HCT116 (cell line): ENCODE results near the gene EFCAB12.

ENCODE experiments used
- CBX3 ChIP-seq: IDR thresholded peaks from 2 replicates; pipeline ENCODE4 v1.6.1; 2012; ENCODE audit warnings: low read depth
- CEBPB ChIP-seq: IDR thresholded peaks from 2 replicates; pipeline ENCODE4 v1.6.1; 2012; ENCODE audit warnings: low read depth
- EZH2phosphoT487 ChIP-seq: fragments of 200-600 bp; IDR thresholded peaks from 2 replicates; pipeline ENCODE4 v1.6.1; 2018; ENCODE audit warnings: antibody characterized with exemption, borderline replicate concordance
- POLR2A ChIP-seq: IDR thresholded peaks from 2 replicates; pipeline ENCODE4 v1.7.0; 2011; ENCODE audit warnings: borderline replicate concordance; ENCODE audit not compliant: insufficient read depth, insufficient read length; ENCODE audit errors: extremely low read depth
- POLR2AphosphoS5 ChIP-seq: IDR thresholded peaks from 2 replicates; pipeline ENCODE4 v1.6.1; 2011; ENCODE audit warnings: mild to moderate bottlenecking, low read depth, low read length, moderate library complexity
- TF ChIP-seq, protein P1 (sequence below), 3 experiments: fragments of 200-600 bp in 1 of 3; sonication (generic) in 1 of 3; IDR thresholded peaks in 2 of 3; conservative IDR thresholded peaks in 1 of 3; 2 replicates each; pipeline ENCODE4 v1.5.1; 2012 to 2017; ENCODE audit warnings: low read depth in 2 of 3, low read length in 2 of 3, antibody characterized with exemption in 1 of 3, borderline replicate concordance in 1 of 3, control low read depth in 1 of 3, mild to moderate bottlenecking in 1 of 3, mixed read lengths in 1 of 3, mixed run types in 1 of 3, moderate library complexity in 1 of 3; ENCODE audit not compliant: insufficient read depth in 1 of 3

DNA sequence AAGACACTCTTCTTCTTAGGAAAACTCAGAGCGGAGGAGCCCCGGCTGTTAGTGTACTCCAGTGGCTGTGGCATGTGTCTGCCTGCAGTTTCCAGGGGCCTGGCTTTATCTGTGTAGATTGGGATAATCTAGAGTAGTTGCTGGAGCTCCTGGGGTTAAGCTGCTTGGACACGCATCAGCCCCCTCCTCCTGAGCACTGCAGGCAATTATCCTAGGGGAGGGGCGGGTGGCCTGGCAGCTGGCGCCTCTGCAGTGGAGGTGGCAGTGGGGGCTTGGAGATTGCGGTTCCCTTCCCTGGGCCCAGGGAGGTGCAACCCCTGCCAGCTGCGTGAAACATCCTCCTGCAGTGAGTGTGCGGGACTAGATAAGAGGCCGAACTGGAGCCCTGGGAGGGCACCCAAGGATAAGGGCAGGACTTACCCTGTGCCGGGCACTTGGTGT is 68.2 kb downstream of the EFCAB12 start:
- TF ChIP-seq, protein P1, sequence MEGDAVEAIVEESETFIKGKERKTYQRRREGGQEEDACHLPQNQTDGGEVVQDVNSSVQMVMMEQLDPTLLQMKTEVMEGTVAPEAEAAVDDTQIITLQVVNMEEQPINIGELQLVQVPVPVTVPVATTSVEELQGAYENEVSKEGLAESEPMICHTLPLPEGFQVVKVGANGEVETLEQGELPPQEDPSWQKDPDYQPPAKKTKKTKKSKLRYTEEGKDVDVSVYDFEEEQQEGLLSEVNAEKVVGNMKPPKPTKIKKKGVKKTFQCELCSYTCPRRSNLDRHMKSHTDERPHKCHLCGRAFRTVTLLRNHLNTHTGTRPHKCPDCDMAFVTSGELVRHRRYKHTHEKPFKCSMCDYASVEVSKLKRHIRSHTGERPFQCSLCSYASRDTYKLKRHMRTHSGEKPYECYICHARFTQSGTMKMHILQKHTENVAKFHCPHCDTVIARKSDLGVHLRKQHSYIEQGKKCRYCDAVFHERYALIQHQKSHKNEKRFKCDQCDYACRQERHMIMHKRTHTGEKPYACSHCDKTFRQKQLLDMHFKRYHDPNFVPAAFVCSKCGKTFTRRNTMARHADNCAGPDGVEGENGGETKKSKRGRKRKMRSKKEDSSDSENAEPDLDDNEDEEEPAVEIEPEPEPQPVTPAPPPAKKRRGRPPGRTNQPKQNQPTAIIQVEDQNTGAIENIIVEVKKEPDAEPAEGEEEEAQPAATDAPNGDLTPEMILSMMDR (IDR thresholded peaks at IDR 0.05 in 2 of 3, conservative IDR thresholded peaks at IDR 0.05 in 1 of 3; ENCODE audit: borderline replicate concordance in 1 of 3, insufficient read depth in 1 of 3, low read depth in 2 of 3, low read length in 2 of 3) = no peak
- TF ChIP-seq POLR2A (no peak), CBX3 (no peak), EZH2phosphoT487 (no peak), POLR2AphosphoS5 (no peak), CEBPB (no peak)
